IgD-negative memory B cell (primary cell): ENCODE data around the gene PSMB1. TPM values are rescaled to one million over a fixed set of nuclear protein-coding genes. Genes with fewer than 3 reads are reported as not detected.

Source experiments
- H3K27ac Mint-ChIP-seq, 3 donors: one replicate each; pipeline ENCODE4 v1.8.0; 2020 to 2022; ENCODE audit warnings: mild to moderate bottlenecking in 3 of 3, mixed read lengths in 3 of 3, moderate library complexity in 1 of 3
- H3K27me3 Mint-ChIP-seq: one replicate; pipeline ENCODE4 v1.8.0; 2021; ENCODE audit warnings: mixed read lengths
- H3K36me3 Mint-ChIP-seq: one replicate; pipeline ENCODE4 v1.8.0; 2020; ENCODE audit warnings: mild to moderate bottlenecking, mixed read lengths
- H3K4me1 Mint-ChIP-seq, 3 donors: one replicate each; pipeline ENCODE4 v1.8.0; 2020 to 2022; ENCODE audit warnings: mixed read lengths in 3 of 3, mild to moderate bottlenecking in 1 of 3
- H3K4me3 Mint-ChIP-seq, 4 donors: one replicate each; pipeline ENCODE4 v1.8.0; 2020 to 2022; ENCODE audit warnings: mild to moderate bottlenecking in 4 of 4, mixed read lengths in 4 of 4, moderate library complexity in 3 of 4
- H3K9me3 Mint-ChIP-seq, 3 donors: one replicate each; pipeline ENCODE4 v1.8.0; 2020 to 2021; ENCODE audit warnings: mixed read lengths in 3 of 3, mild to moderate bottlenecking in 1 of 3
- polyA plus RNA-seq: library from polyadenylated mRNA; unstranded; fragments of 300-500 nt; fragmentation: Illumina TruSeq; gene quantifications from one replicate; pipeline ENCODE4 v1.2.3, GENCODE V29; 2021

PSMB1 gene
- polyA plus RNA-seq = 444 TPM

DNA sequence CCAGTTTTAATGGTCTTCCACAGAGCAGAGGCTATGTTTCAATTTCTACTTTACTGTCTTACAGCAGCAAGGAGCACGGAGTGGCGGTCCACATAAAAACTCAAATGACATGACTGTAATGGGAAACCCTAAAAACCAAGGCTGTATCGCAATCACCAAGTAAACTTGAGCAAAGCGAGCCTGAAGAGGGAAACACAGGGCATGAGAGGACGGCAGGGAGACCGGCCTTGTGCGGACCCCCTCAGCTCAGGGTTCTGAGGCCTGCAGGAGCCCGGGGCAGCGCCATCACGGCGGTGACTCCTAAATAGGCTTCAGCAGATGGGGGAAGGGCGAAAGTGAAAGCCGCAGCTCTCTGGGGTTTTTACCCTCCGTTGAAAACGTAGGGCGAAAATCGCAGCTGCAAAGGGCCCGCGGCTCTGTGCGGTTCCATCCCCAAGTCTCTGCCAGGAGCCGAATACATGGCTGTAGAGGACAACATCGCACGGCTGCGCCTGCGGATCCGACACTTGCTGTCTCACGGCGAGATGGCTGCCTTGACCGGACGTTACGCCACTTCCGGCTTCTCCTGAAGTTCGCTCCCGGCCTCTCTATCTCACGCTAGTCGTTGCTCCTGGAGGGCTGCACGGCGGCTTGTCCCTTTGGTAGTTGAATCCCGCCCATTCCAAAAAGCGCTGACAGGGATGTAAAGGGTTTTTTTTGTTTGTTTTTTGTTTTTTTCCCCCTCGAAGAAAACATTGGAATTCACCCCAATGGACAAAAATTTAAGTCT lies at the start of gene PSMB1:
Gene PSMB1, minus strand, starts transcription at position 543 of the 769 bp plus-strand sequence. Its CDS starts 65 bp downstream, at position 478.
- Mint-ChIP-seq H3K27me3 (no peaks in the 10 kb centered on the region), H3K9me3 (no peaks in the 10 kb centered on the region), H3K27ac (no peak within 1 kb of the TSS), H3K36me3 (peaks cover 4% of the 10 kb centered on the region), H3K4me3 (no peak within 1 kb of the TSS), H3K4me1 (peaks cover 22 to 28% (median 24%) of the 10 kb centered on the region in 3 donors)

DNA sequence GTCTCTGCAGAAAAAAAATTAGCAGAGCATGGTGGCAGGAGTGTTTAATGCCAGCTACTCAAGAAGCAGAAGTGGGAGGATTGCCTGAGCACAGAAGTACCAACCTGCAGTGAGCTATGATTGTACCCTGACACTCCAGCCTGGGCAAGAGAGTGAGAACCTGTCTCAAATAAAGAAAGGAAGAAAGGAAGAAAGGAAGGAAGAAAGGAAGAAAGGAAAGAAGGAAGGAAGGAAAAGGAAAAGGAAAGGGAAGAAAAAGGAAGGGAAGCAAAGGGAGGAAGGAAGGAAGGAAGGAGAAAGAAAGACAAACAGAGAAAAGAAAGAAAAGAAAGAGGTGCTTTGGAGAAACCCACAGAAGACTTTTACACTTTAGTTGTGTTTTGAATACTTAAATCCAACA lies 44.2 kb upstream of the PSMB1 start:
- Mint-ChIP-seq H3K9me3 (peaks cover 5 to 16% (median 6%) of the 10 kb centered on the region in 3 donors), H3K27me3 (peaks cover 10% of the 10 kb centered on the region), H3K4me3 (no peak overlapping the region), H3K36me3 (peaks cover 7% of the 10 kb centered on the region), H3K27ac (peak overlapping the region in 1 of 3 donors; percentile 35), H3K4me1 (no peaks in the 10 kb centered on the region)

DNA sequence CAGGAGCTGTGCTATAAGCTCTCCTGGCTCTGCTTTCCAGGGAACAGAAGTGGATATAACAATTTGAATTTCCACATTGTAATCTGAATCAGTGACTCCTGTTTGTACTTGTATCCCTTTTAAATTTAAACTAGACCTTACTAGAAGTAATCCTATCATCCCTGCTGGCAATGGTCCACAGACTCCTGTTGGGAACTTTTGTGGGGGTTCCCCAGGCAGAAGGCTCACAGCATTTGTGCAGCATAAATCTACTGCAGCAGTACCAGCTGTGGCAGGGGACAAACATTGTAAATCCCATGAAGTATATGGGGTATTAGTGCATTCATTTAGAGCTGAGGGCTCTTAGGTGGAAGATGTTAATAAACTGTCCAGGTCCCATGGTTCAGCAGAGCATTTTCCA lies 43.3 kb upstream of the PSMB1 start:
- peaks cover 12 to 25% (median 12%) of the 10 kb centered on the region in 3 donors for H3K9me3 Mint-ChIP-seq
- H3K4me3 Mint-ChIP-seq = no peak overlapping the region
- H3K27me3 Mint-ChIP-seq = peaks cover 11% of the 10 kb centered on the region
- H3K27ac Mint-ChIP-seq = no peak overlapping the region
- no peaks in the 10 kb centered on the region for H3K4me1 Mint-ChIP-seq
- H3K36me3 Mint-ChIP-seq = peaks cover 7% of the 10 kb centered on the region

DNA sequence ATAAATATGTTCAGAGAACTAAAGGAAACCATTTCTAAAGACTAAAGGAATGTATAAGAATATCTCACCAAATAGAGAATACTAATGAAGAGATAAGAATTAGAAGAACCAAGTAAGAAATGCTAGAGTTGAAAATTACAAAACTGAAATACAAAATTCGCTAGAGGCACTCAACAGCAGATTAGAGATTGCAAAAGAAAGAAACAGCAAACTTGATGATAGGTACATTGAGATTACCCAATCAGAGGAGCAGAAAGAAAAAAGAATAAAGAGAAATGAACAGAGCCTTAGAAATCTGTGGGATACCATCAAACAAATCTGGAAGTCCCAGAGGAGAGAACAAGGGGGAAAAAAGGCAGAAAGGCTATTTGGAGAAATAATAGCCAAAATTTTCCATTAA lies 37.6 kb upstream of the PSMB1 start:
- H3K27me3 Mint-ChIP-seq = peaks cover 12% of the 10 kb centered on the region
- H3K9me3 Mint-ChIP-seq = peaks cover 12 to 33% (median 14%) of the 10 kb centered on the region in 3 donors
- H3K4me3 Mint-ChIP-seq = peak overlapping the region in 1 of 4 donors; percentile 26
- H3K36me3 Mint-ChIP-seq = peaks cover 5% of the 10 kb centered on the region
- no peak overlapping the region for H3K27ac Mint-ChIP-seq
- no peaks in the 10 kb centered on the region for H3K4me1 Mint-ChIP-seq

DNA sequence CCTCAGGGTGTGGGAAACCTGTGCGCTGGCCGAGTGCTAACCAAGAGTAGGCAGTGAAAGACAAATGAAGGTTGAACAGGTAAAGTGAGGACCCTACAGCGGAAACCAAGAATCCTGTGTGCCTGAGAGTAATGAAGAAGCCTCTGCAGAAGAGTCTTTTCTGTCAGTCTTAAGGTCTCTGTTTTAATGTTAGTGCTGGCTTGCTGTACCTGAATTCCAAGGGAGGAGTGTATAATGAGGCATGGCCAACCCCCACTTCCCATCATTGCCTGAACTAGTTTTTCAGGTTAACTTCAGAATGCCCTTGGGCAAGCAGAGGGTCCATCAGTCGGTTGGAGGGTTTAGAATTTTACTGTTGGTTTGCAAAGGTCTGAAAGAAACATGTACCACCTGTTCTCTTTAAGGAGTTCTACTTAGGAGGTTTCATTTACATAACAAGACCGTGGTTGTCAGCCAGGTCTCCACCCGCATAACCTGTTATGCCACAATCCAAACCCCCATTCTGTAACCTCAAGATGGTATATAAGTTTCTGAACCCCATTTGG lies 31.9 kb upstream of the PSMB1 start:
- Mint-ChIP-seq H3K27ac (peak overlapping the region; percentile 92 to 97 (median 93)), H3K4me3 (peak overlapping the region; percentile 95 to 99 (median 98))

DNA sequence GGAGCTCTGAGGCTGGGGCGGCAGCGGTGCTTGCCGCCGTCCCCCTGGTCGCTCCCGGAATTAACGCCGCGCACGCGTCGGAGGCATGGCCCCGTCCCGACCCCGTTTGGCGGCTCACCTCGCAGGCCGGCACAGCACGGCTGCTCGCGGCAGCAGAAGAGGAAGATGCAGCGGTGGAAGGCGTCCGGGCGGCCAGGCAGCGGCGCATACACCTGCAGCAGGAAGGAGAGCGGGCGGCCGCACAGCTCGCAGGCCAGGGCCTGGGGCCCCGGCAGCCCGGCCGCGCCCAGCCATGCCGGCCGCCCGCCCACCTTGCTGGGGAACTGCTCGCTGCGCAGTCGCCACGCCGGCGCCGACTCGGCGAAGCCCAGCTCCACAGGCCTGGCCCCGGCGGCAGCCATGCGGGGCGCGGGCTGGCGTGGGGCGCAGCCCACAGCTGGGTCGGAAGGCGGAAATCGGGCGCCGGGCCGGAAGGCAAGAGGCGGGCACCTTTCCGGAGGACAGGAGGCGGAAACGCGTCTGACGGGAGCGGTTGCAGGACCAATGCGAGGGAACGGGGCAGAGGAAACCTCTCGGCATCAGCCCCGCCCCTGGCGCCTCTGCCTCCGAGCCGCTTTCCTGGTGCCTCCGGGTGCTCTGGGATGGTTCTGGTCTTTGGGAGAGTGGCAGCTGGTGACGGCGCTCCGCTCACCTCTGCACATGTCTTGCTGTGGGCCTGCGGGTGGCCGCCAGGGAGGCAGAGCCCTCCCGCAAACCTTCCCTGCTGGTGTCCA lies 31.3 kb upstream of the PSMB1 start, which contains the start of gene PDCD2:
Gene PDCD2, minus strand, starts transcription at position 457 of the 773 bp plus-strand sequence. Its CDS starts 56 bp downstream, at position 401.
- Mint-ChIP-seq H3K4me3 (peak within 1 kb of the TSS; percentile 95 to 99 (median 98)), H3K4me1 (peaks cover 9 to 27% (median 18%) of the 10 kb centered on the region in 3 donors), H3K36me3 (peaks cover 2% of the 10 kb centered on the region), H3K27ac (peak within 1 kb of the TSS; percentile 92 to 97 (median 93)), H3K27me3 (no peaks in the 10 kb centered on the region), H3K9me3 (no peaks in the 10 kb centered on the region)

More for the DNA sequence above, 31.9 kb upstream of the PSMB1 start:
- peaks cover 9 to 27% (median 18%) of the 10 kb centered on the region in 3 donors for H3K4me1 Mint-ChIP-seq
- H3K27me3 Mint-ChIP-seq = no peaks in the 10 kb centered on the region
- H3K9me3 Mint-ChIP-seq = no peaks in the 10 kb centered on the region
- H3K36me3 Mint-ChIP-seq = peaks cover 2% of the 10 kb centered on the region

DNA sequence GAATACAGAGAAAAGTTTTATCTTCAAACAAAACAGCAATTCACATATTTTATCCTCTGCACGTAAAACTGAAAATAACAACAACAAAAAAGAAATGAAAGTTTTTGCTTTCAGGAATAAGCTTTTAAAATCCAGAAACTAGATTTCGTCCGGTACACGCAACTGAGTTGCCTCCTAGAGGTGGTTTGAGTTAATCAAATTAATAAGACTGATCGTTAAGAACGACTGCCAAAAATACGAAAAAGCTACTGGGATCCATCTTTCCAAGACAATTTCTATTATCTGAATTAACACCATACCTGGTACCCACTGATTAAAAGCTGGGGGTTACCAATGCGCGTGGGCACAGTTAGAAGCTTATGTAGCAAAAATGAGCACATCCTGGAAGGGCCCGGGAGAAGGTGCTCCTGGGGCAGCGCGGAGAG lies 30.7 kb upstream of the PSMB1 start:
- H3K4me1 Mint-ChIP-seq = peaks cover 9 to 27% (median 18%) of the 10 kb centered on the region in 3 donors
- no peaks in the 10 kb centered on the region for H3K9me3 Mint-ChIP-seq
- H3K36me3 Mint-ChIP-seq = peaks cover 2% of the 10 kb centered on the region
- H3K27ac Mint-ChIP-seq = peak overlapping the region; percentile 88 to 93 (median 92)
- no peaks in the 10 kb centered on the region for H3K27me3 Mint-ChIP-seq
- peak overlapping the region; percentile 95 to 99 (median 97) for H3K4me3 Mint-ChIP-seq

DNA sequence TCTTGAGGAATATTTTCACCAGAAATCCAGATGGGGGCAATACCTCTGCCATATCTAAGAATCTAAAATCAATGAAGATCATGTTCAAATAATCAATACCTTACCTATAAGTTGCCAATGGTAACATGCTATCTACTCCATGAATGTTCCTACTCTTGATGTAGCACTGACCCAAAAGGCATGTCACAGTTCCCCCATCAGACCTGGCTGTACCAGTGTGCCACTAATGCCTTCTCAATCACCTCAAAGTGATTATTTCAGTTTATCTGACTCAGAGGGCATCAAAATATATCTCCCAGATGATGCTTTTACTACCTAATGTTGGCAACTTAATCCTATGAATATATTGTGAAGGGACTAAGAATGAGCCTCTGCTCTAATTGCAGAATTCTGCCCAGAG lies 25.8 kb upstream of the PSMB1 start:
- Mint-ChIP-seq H3K27ac (no peak overlapping the region), H3K4me1 (peaks cover 2 to 15% (median 11%) of the 10 kb centered on the region in 3 donors), H3K9me3 (no peaks in the 10 kb centered on the region), H3K4me3 (no peak overlapping the region), H3K36me3 (peaks cover 2% of the 10 kb centered on the region), H3K27me3 (no peaks in the 10 kb centered on the region)

DNA sequence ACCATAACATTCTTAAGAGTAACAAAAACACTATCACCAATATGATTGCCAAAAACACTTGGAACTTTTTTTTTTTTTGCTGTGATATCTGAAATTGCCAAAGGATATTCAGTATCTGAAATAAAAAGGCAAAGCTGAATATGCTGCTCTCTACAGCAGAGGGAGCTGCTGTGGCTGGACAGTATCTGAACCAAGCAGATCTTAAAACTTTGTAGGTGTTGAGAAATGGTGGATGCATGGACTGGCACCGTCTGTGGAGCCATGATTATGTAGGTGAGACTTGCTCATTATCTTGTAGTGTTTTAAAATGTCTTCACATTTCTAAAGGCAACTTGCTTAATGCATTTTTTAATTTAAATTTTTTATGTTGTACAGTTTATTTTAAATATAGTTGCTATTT lies 22.1 kb upstream of the PSMB1 start:
- Mint-ChIP-seq H3K4me3 (no peak overlapping the region), H3K27ac (peak overlapping the region in 1 of 3 donors; percentile 23), H3K27me3 (no peaks in the 10 kb centered on the region), H3K9me3 (no peaks in the 10 kb centered on the region), H3K4me1 (no peaks in the 10 kb centered on the region), H3K36me3 (no peaks in the 10 kb centered on the region)

DNA sequence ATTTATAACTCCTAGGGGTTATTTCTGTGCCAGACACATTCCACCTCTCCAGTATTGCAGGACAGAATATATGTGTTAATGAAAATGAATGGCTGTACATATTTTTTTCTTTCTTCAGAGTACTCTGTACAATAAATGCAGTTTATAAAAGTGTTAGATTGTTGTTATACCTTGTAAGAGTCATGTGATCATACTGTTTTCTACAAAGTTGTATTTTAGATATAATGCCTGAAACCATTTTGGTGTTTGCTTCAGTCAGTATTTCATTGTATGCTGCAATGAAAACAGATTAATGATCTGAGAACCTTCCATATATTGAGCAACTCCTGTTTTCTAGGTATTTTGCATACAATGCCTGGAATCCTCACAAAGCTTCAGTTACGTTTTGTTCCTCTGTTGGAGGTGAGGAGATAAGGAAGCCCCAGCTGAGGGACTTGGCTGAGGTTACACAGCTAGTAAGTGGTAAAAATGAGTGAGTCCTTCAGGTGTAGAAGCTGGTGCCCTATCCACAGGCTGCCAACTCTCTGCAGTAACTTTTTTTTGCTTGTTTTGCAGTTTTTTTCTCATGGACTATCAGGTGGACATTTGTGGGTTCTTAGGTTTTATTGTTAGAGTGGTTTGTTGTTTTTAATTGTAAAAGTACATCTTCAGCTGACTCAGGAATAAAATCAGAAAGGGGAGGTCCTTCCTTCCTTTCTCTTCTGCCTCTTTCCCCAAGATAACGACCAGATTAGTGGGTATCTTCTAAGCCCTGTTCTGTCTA lies 19.8 kb upstream of the PSMB1 start:
- no peaks in the 10 kb centered on the region for H3K9me3 Mint-ChIP-seq
- H3K4me1 Mint-ChIP-seq = no peaks in the 10 kb centered on the region
- H3K36me3 Mint-ChIP-seq = peaks cover 9% of the 10 kb centered on the region
- no peaks in the 10 kb centered on the region for H3K27me3 Mint-ChIP-seq
- H3K27ac Mint-ChIP-seq = peak overlapping the region in 1 of 3 donors; percentile 3
- no peak overlapping the region for H3K4me3 Mint-ChIP-seq

DNA sequence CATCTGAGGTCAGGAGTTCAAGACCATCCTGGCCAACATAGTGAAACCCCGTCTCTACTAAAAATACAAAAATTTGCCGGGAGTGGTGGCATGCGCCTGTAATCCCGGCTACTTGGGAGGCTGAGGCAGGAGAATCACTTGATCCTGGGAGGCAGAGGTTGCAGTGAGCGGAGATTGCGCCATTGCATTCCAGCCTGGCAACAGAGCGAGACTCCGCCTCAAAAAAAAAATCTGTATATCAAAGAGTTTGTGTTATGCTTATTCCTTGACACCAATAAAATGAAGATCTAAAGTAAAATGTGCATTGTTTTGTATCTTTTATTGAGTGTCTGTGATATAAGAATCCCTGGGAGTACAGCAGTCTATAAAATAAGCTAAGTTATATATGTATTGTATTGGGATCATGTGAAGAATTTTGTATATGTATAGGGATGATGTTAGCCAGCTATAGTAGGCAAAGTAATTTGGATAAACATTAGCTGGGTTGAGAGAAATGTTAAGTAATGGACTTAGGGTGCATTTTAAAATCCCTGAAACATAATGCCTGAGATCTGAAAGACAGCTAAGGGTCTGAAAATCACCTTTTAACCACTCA lies 11.9 kb upstream of the PSMB1 start:
- Mint-ChIP-seq H3K27ac (no peak overlapping the region), H3K9me3 (no peaks in the 10 kb centered on the region), H3K4me1 (peaks cover 0 to 10% (median 5%) of the 10 kb centered on the region in 3 donors), H3K27me3 (no peaks in the 10 kb centered on the region), H3K36me3 (peaks cover 12% of the 10 kb centered on the region), H3K4me3 (no peak overlapping the region)

DNA sequence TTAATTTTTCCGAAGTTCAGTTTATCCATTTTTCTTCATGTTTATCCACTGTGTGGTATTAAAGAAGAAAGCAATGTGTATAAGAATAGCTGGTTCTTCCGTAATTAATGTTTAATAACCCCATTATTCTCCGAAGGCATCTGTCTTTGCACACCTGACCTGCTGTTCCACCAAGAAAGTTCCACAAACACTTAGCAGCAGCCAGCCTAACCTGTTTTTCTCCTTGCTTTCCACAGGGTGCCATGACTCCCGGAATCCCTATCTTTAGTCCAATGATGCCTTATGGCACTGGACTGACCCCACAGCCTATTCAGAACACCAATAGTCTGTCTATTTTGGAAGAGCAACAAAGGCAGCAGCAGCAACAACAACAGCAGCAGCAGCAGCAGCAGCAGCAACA lies 8.4 kb upstream of the PSMB1 start:
- Mint-ChIP-seq H3K36me3 (peaks cover 4% of the 10 kb centered on the region), H3K9me3 (no peaks in the 10 kb centered on the region), H3K4me3 (no peak overlapping the region), H3K27ac (no peak overlapping the region), H3K27me3 (no peaks in the 10 kb centered on the region), H3K4me1 (peaks cover 7 to 10% (median 10%) of the 10 kb centered on the region in 3 donors)

DNA sequence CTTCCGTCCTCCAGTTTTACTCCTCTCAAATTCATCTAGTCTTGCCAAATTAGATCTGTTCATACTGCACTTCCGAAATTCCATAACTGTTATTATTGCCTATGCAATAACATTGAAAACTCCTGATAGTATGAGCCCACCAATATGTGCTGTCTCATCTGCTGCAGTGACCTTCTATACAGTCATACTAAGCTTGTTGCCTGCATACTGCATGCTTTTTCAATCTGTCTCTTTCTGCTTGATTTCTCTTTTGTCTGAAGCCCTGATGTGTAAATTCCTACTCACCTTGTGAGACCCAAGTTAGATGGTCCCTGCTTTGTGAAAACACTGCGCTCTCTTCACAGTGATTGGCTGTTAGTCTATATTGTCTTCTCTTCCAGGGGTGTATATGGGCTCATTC lies 2.2 kb upstream of the PSMB1 start:
- peaks cover 3% of the 10 kb centered on the region for H3K36me3 Mint-ChIP-seq
- H3K27me3 Mint-ChIP-seq = no peaks in the 10 kb centered on the region
- no peak overlapping the region for H3K27ac Mint-ChIP-seq
- peaks cover 3 to 19% (median 16%) of the 10 kb centered on the region in 3 donors for H3K4me1 Mint-ChIP-seq
- no peak overlapping the region for H3K4me3 Mint-ChIP-seq
- H3K9me3 Mint-ChIP-seq = no peaks in the 10 kb centered on the region

DNA sequence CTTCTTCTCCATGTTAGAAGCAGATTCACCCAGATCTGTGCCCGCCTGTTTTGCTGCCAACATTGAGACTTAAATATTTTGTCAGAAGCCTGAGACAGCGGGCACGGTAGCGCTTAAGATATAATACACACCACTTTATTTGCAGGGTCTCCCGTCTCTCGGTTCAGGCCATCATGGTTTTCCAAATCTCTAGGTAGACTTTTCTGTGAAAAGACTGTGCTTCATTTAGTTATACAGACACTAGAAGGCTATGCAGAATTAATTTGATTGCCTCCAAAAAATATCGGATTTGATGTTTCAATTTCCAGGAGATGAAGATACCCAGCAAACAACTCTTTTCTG lies 1.7 kb upstream of the PSMB1 start:
- Mint-ChIP-seq H3K27ac (no peak overlapping the region), H3K4me3 (no peak overlapping the region), H3K9me3 (no peaks in the 10 kb centered on the region), H3K4me1 (peaks cover 7 to 24% (median 21%) of the 10 kb centered on the region in 3 donors), H3K27me3 (no peaks in the 10 kb centered on the region), H3K36me3 (peaks cover 4% of the 10 kb centered on the region)
